Thymus (tissue), 11 donors: ENCODE data around the gene CNDP2. TPM values are rescaled to one million over a fixed set of nuclear protein-coding genes. Genes with fewer than 3 reads are reported as not detected.

Source experiments
- DNase-seq, 9 donors: peaks; one replicate each; pipeline ENCODE4 v3.0.0-alpha.2; 2013; ENCODE audit warnings: low spot score in 9 of 9, low read depth in 6 of 9, missing footprints in 1 of 9
- H3K27ac ChIP-seq, 2 donors: one replicate each; pipeline ENCODE4 v1.5.1; 2013; ENCODE audit warnings: control low read depth in 1 of 2, low read depth in 1 of 2, low read length in 1 of 2, mild to moderate bottlenecking in 1 of 2, moderate library complexity in 1 of 2
- H3K27me3 ChIP-seq, 2 donors: one replicate each; pipeline ENCODE4 v1.5.1; 2013; ENCODE audit warnings: low read length in 1 of 2; ENCODE audit not compliant: control insufficient read depth in 2 of 2, insufficient read depth in 1 of 2
- H3K36me3 ChIP-seq, 2 donors: one replicate each; pipeline ENCODE4 v1.5.1; 2013; ENCODE audit warnings: low read length in 1 of 2, mild to moderate bottlenecking in 1 of 2, moderate library complexity in 1 of 2; ENCODE audit not compliant: control insufficient read depth in 2 of 2, insufficient read depth in 2 of 2
- H3K4me1 ChIP-seq, 2 donors: one replicate each; pipeline ENCODE4 v1.5.1; 2013; ENCODE audit warnings: low read length in 2 of 2; ENCODE audit not compliant: control insufficient read depth in 2 of 2, insufficient read depth in 2 of 2
- H3K4me3 ChIP-seq, 2 donors: one replicate each; pipeline ENCODE4 v1.5.1; 2013; ENCODE audit warnings: low read length in 2 of 2, control low read depth in 1 of 2, mild to moderate bottlenecking in 1 of 2
- H3K9me3 ChIP-seq, 2 donors: one replicate each; pipeline ENCODE4 v1.5.1; 2013; ENCODE audit warnings: low read length in 1 of 2, mild to moderate bottlenecking in 1 of 2; ENCODE audit not compliant: control insufficient read depth in 2 of 2, insufficient read depth in 1 of 2
- WGBS: extraction: QIAGEN DNeasy Blood & Tissue Kit; methylation state at CpG from one replicate; pipeline ENCODE4 v1.1.7; 2013; 5-methylcytosine and 5-hydroxymethylcytosine counted together
- polyA plus RNA-seq: library from polyadenylated mRNA; stranded (reverse); fragments of 200-250 nt; gene quantifications from one replicate; pipeline ENCODE4 v1.2.3, GENCODE V29; 2013
- total RNA-seq: library from RNA; stranded (reverse); fragments of 120-200 nt; gene quantifications from one replicate; pipeline ENCODE4 v1.2.4, GENCODE V29; 2013
- donor health status: healthy.

The CNDP2 gene
- total and polyA plus RNA-seq, 2 donors, result 55.2 to 129 TPM

- Histone ChIP-seq H3K4me1 (no peaks in the 10 kb centered on the region), H3K27me3 (no peaks in the 10 kb centered on the region), H3K9me3 (no peaks in the 10 kb centered on the region), H3K4me3 (no peak overlapping the region), H3K36me3 (no peaks in the 10 kb centered on the region), H3K27ac (no peak overlapping the region)
- no peak for DNase-seq
- WGBS, result 91% methylated on average over 12 of the region's 12 CpGs
Measured at GRCh38 chr18:74571895-74572680, 75.9 kb downstream of the CNDP2 start.

GRCh38 chr18:74573053-74573452 is 76.9 kb downstream of the CNDP2 start:
- no peak for DNase-seq
- Histone ChIP-seq H3K36me3 (no peaks in the 10 kb centered on the region), H3K9me3 (no peaks in the 10 kb centered on the region), H3K4me1 (no peaks in the 10 kb centered on the region), H3K4me3 (no peak overlapping the region), H3K27me3 (no peaks in the 10 kb centered on the region), H3K27ac (no peak overlapping the region)

Other genes starting within 250 kb of the CNDP2 start
- gene CYB5A, start 204.4 kb upstream of the CNDP2 start, total RNA-seq, result 52.9 TPM
- 86.2 TPM for gene CYB5A, start 204.4 kb upstream of the CNDP2 start, polyA plus RNA-seq
- gene C18orf63, start 180.5 kb upstream of the CNDP2 start, total RNA-seq, result under 0.01 TPM
- gene C18orf63, start 180.5 kb upstream of the CNDP2 start, polyA plus RNA-seq, result 0.09 TPM
- 0.42 TPM for gene DIPK1C, start 39.1 kb upstream of the CNDP2 start, total RNA-seq
- 26.4 TPM for gene DIPK1C, start 39.1 kb upstream of the CNDP2 start, polyA plus RNA-seq
- gene CNDP1, start 38.1 kb downstream of the CNDP2 start, total RNA-seq, result 0.09 TPM
- 0.64 TPM for gene CNDP1, start 38.1 kb downstream of the CNDP2 start, polyA plus RNA-seq
- gene ZNF407, start 101.5 kb downstream of the CNDP2 start, total RNA-seq, result 9.7 TPM
- 5.1 TPM for gene ZNF407, start 101.5 kb downstream of the CNDP2 start, polyA plus RNA-seq